ENCODE measurements around the gene MYBPH.
A peak's percentile ranks its signal among the peaks of the same experiment; 100 is the strongest.

The MYBPH gene
- total RNA-seq: 0 reads per million in 3 experiments

- no peak for DNase-seq
Measured at GRCh38 chr1:203175237-203175826, at the start of gene MYBPH. MYBPH (minus strand) TSS chr1:203175826; CDS start chr1:203175755, 71 bp downstream.

- no peak for DNase-seq
Measured at GRCh38 chr1:203225071-203225470, 49.4 kb upstream of the MYBPH start.

- no peak for DNase-seq
Measured at GRCh38 chr1:203223012-203223775, 47.6 kb upstream of the MYBPH start.

GRCh38 chr1:203219934-203220333, 44.3 kb upstream of the MYBPH start:
- no peak for DNase-seq

- DNase-seq: no peak
Measured at GRCh38 chr1:203219171-203219570, 43.5 kb upstream of the MYBPH start.

- DNase-seq: no peak
Measured at GRCh38 chr1:203217668-203218067, 42.0 kb upstream of the MYBPH start.

- DNase-seq: no peak
Measured at GRCh38 chr1:203217139-203217655, 41.6 kb upstream of the MYBPH start.

- peak; percentile 39 for DNase-seq
Measured at GRCh38 chr1:203216274-203217138, 40.9 kb upstream of the MYBPH start.

GRCh38 chr1:203215573-203215972, 39.9 kb upstream of the MYBPH start:
- no peak for DNase-seq

GRCh38 chr1:203214871-203215270, 39.2 kb upstream of the MYBPH start:
- no peak for DNase-seq

GRCh38 chr1:203213126-203213525, 37.5 kb upstream of the MYBPH start:
- no peak for DNase-seq

GRCh38 chr1:203211812-203212211, 36.2 kb upstream of the MYBPH start:
- no peak for DNase-seq

GRCh38 chr1:203210988-203211387, 35.4 kb upstream of the MYBPH start:
- no peak for DNase-seq

- no peak for DNase-seq
Measured at GRCh38 chr1:203210350-203210749, 34.7 kb upstream of the MYBPH start.

- DNase-seq: no peak
Measured at GRCh38 chr1:203208181-203208580, 32.6 kb upstream of the MYBPH start.

- DNase-seq: no peak
Measured at GRCh38 chr1:203207751-203208150, 32.1 kb upstream of the MYBPH start.

- DNase-seq: no peak
Measured at GRCh38 chr1:203206129-203206687, 30.6 kb upstream of the MYBPH start.

- DNase-seq: no peak
Measured at GRCh38 chr1:203204756-203205155, 29.1 kb upstream of the MYBPH start.

GRCh38 chr1:203202431-203203245, 27.0 kb upstream of the MYBPH start:
- no peak for DNase-seq

GRCh38 chr1:203201516-203202205, 26.0 kb upstream of the MYBPH start:
- DNase-seq: no peak

- no peak for DNase-seq
Measured at GRCh38 chr1:203200916-203201315, 25.3 kb upstream of the MYBPH start.

All from central memory CD4-positive, alpha-beta T cell (primary cell).